ENCODE measurements around the gene MRPS30. TPM values are rescaled to one million over a fixed set of nuclear protein-coding genes. Genes with fewer than 3 reads are reported as not detected.
"Not testable (repeated sequence)": the region's sequence is repeated elsewhere in the genome, so short reads cannot be mapped to it uniquely, and the experiment has no call there.

The MRPS30 gene
- polyA plus RNA-seq, 1 donor from 2014 or later = 52.5 TPM

DNA sequence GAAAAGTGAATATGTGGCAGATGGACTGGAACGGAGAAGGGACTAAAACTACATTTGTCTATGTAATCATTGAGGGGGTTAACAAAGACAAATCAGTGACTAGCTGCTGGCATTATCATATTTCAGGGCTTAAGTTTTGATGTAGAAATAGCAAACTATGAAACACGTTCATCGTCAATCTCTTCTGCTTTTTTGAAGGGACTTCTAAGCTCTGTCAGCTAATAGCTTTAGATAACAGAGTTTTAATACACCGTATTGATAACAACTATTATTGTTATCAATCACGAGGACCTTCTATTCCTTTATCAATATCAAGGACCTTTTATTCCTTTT is 38.9 kb upstream of the MRPS30 start:
- no peak overlapping the region for H3K4me3 ChIP-seq (ENCODE audit: low read length)
- no peaks in the 10 kb centered on the region for H3F3A ChIP-seq (ENCODE audit: insufficient read depth, low read length, poor library complexity, severe bottlenecking)
- no peak overlapping the region for H3K9ac ChIP-seq (ENCODE audit: low read length)
- H2AFZ ChIP-seq (ENCODE audit: low read depth, low read length) = no peak overlapping the region
- no peaks in the 10 kb centered on the region for H3K79me2 ChIP-seq (replicated peaks; ENCODE audit: insufficient read depth, low read length)
- H3K4me2 ChIP-seq (ENCODE audit: low read length) = no peak overlapping the region
- TF ChIP-seq EP300 (conservative IDR thresholded peaks at IDR 0.05; ENCODE audit: poor library complexity, severe bottlenecking) (no peak), MXI1 (conservative IDR thresholded peaks at IDR 0.05; ENCODE audit: poor library complexity, severe bottlenecking) (no peak), TAF1 (IDR thresholded peaks at IDR 0.05; ENCODE audit: low read depth) (no peak), RAD21 (conservative IDR thresholded peaks at IDR 0.05) (no peak)
- TF ChIP-seq, protein P1, sequence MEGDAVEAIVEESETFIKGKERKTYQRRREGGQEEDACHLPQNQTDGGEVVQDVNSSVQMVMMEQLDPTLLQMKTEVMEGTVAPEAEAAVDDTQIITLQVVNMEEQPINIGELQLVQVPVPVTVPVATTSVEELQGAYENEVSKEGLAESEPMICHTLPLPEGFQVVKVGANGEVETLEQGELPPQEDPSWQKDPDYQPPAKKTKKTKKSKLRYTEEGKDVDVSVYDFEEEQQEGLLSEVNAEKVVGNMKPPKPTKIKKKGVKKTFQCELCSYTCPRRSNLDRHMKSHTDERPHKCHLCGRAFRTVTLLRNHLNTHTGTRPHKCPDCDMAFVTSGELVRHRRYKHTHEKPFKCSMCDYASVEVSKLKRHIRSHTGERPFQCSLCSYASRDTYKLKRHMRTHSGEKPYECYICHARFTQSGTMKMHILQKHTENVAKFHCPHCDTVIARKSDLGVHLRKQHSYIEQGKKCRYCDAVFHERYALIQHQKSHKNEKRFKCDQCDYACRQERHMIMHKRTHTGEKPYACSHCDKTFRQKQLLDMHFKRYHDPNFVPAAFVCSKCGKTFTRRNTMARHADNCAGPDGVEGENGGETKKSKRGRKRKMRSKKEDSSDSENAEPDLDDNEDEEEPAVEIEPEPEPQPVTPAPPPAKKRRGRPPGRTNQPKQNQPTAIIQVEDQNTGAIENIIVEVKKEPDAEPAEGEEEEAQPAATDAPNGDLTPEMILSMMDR (IDR thresholded peaks at IDR 0.05; ENCODE audit: poor library complexity, severe bottlenecking) = no peak
- H3K27me3 ChIP-seq (ENCODE audit: insufficient read depth, low read depth, low read length) = no peaks in the 10 kb centered on the region
- no peak overlapping the region for H3K27ac ChIP-seq (ENCODE audit: low read length)
- H3K9me2 ChIP-seq (ENCODE audit: insufficient read depth, low read length) = no peaks in the 10 kb centered on the region
- H3K36me3 ChIP-seq (ENCODE audit: insufficient read depth, low read length) = no peaks in the 10 kb centered on the region
- H4K20me1 ChIP-seq (ENCODE audit: insufficient read depth) = no peaks in the 10 kb centered on the region
- no peaks in the 10 kb centered on the region for H3K9me3 ChIP-seq (ENCODE audit: low read length)

DNA sequence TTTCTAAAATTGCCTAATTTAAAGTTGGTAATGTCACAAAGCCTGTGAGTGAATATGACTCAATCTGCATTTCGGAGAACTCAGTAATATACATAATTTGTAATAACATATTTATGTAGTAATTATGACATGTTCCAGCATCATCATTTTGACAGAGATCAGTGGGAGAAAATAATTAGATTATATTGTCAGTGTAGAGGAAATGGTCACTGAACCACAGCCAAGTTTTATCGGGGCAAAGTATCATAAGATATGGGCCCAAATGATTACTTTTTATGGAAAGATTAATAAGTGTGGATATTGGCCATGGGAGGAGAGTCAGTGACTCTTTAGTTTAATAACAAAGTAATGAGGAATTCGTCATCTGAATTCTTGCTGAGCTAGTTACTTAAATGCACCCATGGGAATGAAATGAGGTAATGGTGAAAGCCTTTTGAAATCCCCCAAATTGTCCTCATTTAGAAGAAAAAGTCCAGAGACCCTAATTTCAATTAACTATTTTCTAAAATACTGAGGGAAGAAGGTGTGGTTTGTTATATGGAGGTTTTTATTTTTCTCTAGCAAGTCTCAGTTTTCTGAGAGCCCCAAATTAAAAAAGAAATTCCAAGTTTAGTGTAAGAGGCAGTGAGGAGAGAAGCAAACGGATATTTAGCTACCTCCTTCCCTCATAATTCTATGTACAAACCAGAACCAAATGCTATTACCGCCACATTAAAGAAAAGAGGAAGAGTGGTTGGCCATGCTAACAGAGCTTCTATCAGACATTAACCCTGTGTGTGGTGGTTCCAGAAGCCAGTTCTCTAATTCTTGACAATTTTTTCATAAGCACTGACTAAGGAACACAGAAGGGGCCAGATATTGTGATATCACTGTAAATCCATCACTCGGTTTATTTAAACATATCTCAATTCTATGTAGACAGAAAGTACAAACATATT is 37.7 kb upstream of the MRPS30 start:
- Histone ChIP-seq H3K4me2 (ENCODE audit: low read length) (no peak overlapping the region), H2AFZ (ENCODE audit: low read depth, low read length) (no peak overlapping the region), H3K4me3 (ENCODE audit: low read length) (no peak overlapping the region), H3K9me2 (ENCODE audit: insufficient read depth, low read length) (no peaks in the 10 kb centered on the region), H3K27ac (ENCODE audit: low read length) (no peak overlapping the region), H3K27me3 (ENCODE audit: insufficient read depth, low read depth, low read length) (no peaks in the 10 kb centered on the region), H3F3A (ENCODE audit: insufficient read depth, low read length, poor library complexity, severe bottlenecking) (no peaks in the 10 kb centered on the region), H3K9ac (ENCODE audit: low read length) (no peak overlapping the region), H3K9me3 (ENCODE audit: low read length) (no peaks in the 10 kb centered on the region), H4K20me1 (ENCODE audit: insufficient read depth) (no peaks in the 10 kb centered on the region), H3K36me3 (ENCODE audit: insufficient read depth, low read length) (no peaks in the 10 kb centered on the region), H3K79me2 (replicated peaks; ENCODE audit: insufficient read depth, low read length) (no peaks in the 10 kb centered on the region)
- TF ChIP-seq, protein P2, sequence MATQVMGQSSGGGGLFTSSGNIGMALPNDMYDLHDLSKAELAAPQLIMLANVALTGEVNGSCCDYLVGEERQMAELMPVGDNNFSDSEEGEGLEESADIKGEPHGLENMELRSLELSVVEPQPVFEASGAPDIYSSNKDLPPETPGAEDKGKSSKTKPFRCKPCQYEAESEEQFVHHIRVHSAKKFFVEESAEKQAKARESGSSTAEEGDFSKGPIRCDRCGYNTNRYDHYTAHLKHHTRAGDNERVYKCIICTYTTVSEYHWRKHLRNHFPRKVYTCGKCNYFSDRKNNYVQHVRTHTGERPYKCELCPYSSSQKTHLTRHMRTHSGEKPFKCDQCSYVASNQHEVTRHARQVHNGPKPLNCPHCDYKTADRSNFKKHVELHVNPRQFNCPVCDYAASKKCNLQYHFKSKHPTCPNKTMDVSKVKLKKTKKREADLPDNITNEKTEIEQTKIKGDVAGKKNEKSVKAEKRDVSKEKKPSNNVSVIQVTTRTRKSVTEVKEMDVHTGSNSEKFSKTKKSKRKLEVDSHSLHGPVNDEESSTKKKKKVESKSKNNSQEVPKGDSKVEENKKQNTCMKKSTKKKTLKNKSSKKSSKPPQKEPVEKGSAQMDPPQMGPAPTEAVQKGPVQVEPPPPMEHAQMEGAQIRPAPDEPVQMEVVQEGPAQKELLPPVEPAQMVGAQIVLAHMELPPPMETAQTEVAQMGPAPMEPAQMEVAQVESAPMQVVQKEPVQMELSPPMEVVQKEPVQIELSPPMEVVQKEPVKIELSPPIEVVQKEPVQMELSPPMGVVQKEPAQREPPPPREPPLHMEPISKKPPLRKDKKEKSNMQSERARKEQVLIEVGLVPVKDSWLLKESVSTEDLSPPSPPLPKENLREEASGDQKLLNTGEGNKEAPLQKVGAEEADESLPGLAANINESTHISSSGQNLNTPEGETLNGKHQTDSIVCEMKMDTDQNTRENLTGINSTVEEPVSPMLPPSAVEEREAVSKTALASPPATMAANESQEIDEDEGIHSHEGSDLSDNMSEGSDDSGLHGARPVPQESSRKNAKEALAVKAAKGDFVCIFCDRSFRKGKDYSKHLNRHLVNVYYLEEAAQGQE (IDR thresholded peaks at IDR 0.05; ENCODE audit: borderline replicate concordance) = no peak
- TF ChIP-seq EZH2 (IDR thresholded peaks at IDR 0.05; ENCODE audit: borderline replicate concordance, insufficient read depth, low read length, poor library complexity, severe bottlenecking) = no peak
- TF ChIP-seq, protein P1 (IDR thresholded peaks at IDR 0.05; ENCODE audit: poor library complexity, severe bottlenecking) = no peak

- not testable (repeated sequence) for H3K9me2 ChIP-seq (ENCODE audit: insufficient read depth, low read length); H3K36me3 ChIP-seq (ENCODE audit: insufficient read depth, low read length); H3K79me2 ChIP-seq (replicated peaks; ENCODE audit: insufficient read depth, low read length); H3K9me3 ChIP-seq (ENCODE audit: low read length); H4K20me1 ChIP-seq (ENCODE audit: insufficient read depth); H3K27ac ChIP-seq (ENCODE audit: low read length); H2AFZ ChIP-seq (ENCODE audit: low read depth, low read length); H3K9ac ChIP-seq (ENCODE audit: low read length); H3K4me2 ChIP-seq (ENCODE audit: low read length); H3K27me3 ChIP-seq (ENCODE audit: insufficient read depth, low read depth, low read length); H3K4me3 ChIP-seq (ENCODE audit: low read length); H3F3A ChIP-seq (ENCODE audit: insufficient read depth, low read length, poor library complexity, severe bottlenecking)
Measured at GRCh38 chr5:44772397-44772796, 36.4 kb upstream of the MRPS30 start.
